IPS DF 6.9 (cell line): ENCODE data around the gene CIP2A.

Experiments
- DNase-seq: peaks from one replicate; pipeline ENCODE4 v3.0.0-alpha.2; 2013; ENCODE audit warnings: low read depth, low spot score
- H3K27ac ChIP-seq: one replicate; pipeline ENCODE4 v1.5.1; 2013; ENCODE audit warnings: low read length, control low read depth
- H3K27me3 ChIP-seq: 2 replicates; pipeline ENCODE4 v1.6.1; 2013; ENCODE audit warnings: mild to moderate bottlenecking, low read length; ENCODE audit not compliant: control insufficient read depth, insufficient read depth
- H3K36me3 ChIP-seq: 2 replicates; pipeline ENCODE4 v1.6.1; 2013; ENCODE audit warnings: low read length; ENCODE audit not compliant: control insufficient read depth, insufficient read depth
- H3K4me1 ChIP-seq: 2 replicates; pipeline ENCODE4 v1.6.1; 2013; ENCODE audit warnings: low read length; ENCODE audit not compliant: control insufficient read depth, insufficient read depth
- H3K4me3 ChIP-seq: 2 replicates; pipeline ENCODE4 v1.5.1; 2013; ENCODE audit warnings: mild to moderate bottlenecking, low read length
- H3K9me3 ChIP-seq: 2 replicates; pipeline ENCODE4 v1.6.1; 2013; ENCODE audit warnings: low read length, inconsistent platforms; ENCODE audit not compliant: control insufficient read depth, insufficient read depth
- WGBS: extraction: QIAGEN DNeasy Blood & Tissue Kit; methylation state at CpG from one replicate; pipeline ENCODE4 v1.1.7; 2013; ENCODE audit warnings: mixed read lengths, missing lambda C conversion rate; ENCODE audit not compliant: insufficient read length, insufficient coverage; 5-methylcytosine and 5-hydroxymethylcytosine counted together

The CIP2A gene

DNA sequence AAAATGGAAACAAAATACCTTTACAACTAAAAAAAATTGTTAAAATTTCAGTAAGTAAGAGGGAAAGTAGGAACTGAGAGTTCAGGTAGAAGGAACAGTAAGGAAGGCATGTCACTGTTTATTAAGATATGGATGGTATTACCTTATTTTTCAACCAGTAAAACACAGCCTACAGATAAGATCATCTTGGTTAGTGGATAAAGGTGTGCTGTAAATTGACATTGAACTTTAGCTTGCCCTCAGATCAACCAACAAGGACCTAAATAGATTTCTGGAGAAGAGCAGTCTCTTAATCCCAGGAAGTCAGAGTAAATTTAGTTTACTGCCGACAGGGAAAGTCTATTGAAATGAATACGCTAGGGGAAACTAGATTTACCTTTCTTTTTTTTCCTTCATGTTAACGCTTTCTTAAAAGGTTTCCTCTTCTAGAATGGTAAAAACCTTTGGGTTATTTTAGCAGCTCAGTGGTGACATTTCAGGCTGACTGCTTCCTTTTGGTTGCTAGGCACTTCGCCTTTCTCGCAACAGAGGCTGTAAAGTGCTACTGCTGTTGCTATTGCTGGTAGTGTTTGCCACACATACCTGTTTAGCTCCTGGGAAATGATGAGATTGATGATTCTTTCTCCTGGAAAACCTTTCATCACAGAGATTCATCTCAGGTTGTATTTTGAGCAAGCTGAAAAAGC lies 13.2 kb upstream of the CIP2A start:
- no peak for DNase-seq
- Histone ChIP-seq H3K4me1 (no peaks in the 10 kb centered on the region), H3K27ac (no peak overlapping the region), H3K4me3 (no peak overlapping the region), H3K27me3 (no peaks in the 10 kb centered on the region), H3K36me3 (no peaks in the 10 kb centered on the region), H3K9me3 (no peaks in the 10 kb centered on the region)
- WGBS, result no CpG with 5 or more reads among the region's 5 CpGs

DNA sequence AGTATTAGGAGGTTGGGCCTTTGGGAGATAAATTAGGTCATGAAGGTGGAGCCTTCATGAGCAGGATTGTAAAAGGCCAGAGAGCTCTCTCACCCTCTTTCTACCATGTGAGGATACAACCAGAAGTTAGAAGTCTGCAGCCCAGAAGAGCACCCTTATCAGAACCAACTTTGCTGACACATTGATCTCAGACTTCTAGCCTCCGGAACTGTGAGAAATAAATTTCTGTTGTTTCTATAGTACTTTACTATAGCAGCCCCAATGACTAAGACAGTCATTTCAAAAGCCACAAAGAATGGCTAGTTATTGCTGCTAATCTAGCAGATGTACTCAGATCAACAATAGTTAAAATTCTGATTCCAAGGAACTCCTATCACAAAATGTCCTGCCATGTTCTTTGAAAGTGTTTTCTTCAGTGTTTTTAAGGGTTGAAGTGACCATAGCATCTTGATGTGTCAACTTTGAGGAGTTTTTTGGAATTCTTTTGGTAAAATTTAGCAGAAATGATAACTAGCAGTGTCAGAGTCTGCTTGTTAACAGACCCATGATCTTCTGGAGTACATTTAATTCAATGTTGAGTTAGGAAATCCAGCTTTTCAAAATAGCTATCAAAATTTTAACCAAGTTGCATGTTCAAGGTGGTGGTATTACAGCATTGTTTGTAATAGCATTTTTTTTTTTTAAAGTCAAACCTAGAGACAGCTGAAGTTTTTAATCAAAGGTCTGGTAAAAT lies 10.6 kb upstream of the CIP2A start:
- no peaks in the 10 kb centered on the region for H3K9me3 ChIP-seq
- no peaks in the 10 kb centered on the region for H3K36me3 ChIP-seq
- H3K4me3 ChIP-seq, result no peak overlapping the region
- DNase-seq, result no peak
- H3K27ac ChIP-seq, result no peak overlapping the region
- no peaks in the 10 kb centered on the region for H3K4me1 ChIP-seq
- H3K27me3 ChIP-seq, result no peaks in the 10 kb centered on the region
- WGBS, result no CpG with 5 or more reads among the region's 1 CpG

GRCh38 chr3:108598375-108598774 lies 9.1 kb upstream of the CIP2A start:
- no peak overlapping the region for H3K4me3 ChIP-seq
- H3K4me1 ChIP-seq, result no peaks in the 10 kb centered on the region
- H3K27ac ChIP-seq, result no peak overlapping the region
- no peaks in the 10 kb centered on the region for H3K36me3 ChIP-seq
- H3K27me3 ChIP-seq, result no peaks in the 10 kb centered on the region
- DNase-seq, result no peak
- WGBS, result no CpG with 5 or more reads among the region's 5 CpGs
- no peaks in the 10 kb centered on the region for H3K9me3 ChIP-seq

DNA sequence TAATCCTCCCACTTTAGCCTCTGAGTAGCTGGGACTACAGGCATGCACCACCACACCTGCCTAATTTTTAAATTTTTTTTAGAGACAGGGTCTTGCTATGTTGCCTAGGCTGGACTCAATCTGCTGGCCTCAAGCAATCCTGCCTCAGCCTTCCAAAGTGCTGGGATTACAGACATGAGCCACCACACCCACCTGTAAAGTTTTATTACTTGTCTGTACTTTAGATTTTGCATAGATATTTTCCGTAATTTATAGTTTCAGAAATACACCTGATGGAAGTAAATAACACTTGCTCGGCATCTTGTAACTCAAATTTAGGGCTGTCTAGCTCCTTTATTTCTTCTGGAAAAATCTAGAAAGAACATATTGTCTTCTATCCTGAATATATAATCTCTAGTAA lies 6.1 kb upstream of the CIP2A start:
- Histone ChIP-seq H3K9me3 (no peaks in the 10 kb centered on the region), H3K36me3 (no peaks in the 10 kb centered on the region), H3K27me3 (no peaks in the 10 kb centered on the region), H3K4me3 (no peak overlapping the region), H3K27ac (no peak overlapping the region), H3K4me1 (no peaks in the 10 kb centered on the region; the same call in 1 of the 2 replicates)
- WGBS, result no CpG with 5 or more reads among the region's 2 CpGs
- no peak for DNase-seq

DNA sequence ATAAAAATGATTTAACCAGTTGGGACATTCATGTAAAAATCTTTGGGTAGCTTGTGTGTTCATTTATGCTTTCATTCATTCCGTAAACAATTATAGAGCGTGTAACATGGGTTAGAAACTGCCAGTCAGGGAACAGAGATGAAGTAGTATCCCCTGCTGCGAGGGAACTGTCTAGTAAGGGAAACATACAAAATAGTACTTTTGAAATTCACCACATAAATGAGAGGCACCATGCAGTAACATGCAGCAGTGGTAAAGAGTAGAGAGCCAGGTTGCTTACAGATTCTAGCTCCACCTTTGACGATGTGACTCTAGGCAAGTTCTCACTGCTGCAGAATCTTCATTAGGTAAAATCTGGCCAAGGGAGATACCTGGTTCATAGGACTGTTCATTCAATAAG lies 1.2 kb upstream of the CIP2A start:
- no peaks in the 10 kb centered on the region; the same call in 1 of the 2 replicates for H3K4me1 ChIP-seq

DNA sequence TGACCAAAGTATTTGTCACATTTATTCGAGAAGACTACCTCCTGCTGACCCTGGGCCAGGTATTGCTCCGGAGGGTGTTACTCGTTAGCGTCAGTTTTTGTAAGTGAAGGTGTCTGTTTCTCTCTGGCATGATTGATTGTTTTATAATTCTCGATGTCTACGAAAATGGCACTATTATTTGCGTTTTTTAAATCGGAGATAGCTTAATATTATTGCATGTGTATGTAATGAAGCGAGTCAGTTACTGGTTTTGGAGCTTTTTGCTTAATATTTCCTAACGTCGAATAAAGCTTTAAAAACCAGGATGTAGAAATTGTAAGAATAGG lies 723 bp upstream of the CIP2A start:
- peak overlapping the region; percentile 55; the same call in 1 of the 2 replicates for H3K4me3 ChIP-seq
- WGBS, result no CpG with 5 or more reads among the region's 11 CpGs
- DNase-seq, result no peak
- no peaks in the 10 kb centered on the region; the same call in 1 of the 2 replicates for H3K4me1 ChIP-seq
- H3K9me3 ChIP-seq, result no peaks in the 10 kb centered on the region
- H3K36me3 ChIP-seq, result no peaks in the 10 kb centered on the region
- H3K27me3 ChIP-seq, result no peaks in the 10 kb centered on the region
- H3K27ac ChIP-seq, result no peak overlapping the region

More for the DNA sequence above, 1.2 kb upstream of the CIP2A start:
- Histone ChIP-seq H3K36me3 (no peaks in the 10 kb centered on the region), H3K27me3 (no peaks in the 10 kb centered on the region), H3K9me3 (no peaks in the 10 kb centered on the region), H3K4me3 (peak overlapping the region; percentile 2; the same call in 1 of the 2 replicates), H3K27ac (no peak overlapping the region)
- DNase-seq, result no peak
- no CpG with 5 or more reads among the region's 4 CpGs for WGBS

DNA sequence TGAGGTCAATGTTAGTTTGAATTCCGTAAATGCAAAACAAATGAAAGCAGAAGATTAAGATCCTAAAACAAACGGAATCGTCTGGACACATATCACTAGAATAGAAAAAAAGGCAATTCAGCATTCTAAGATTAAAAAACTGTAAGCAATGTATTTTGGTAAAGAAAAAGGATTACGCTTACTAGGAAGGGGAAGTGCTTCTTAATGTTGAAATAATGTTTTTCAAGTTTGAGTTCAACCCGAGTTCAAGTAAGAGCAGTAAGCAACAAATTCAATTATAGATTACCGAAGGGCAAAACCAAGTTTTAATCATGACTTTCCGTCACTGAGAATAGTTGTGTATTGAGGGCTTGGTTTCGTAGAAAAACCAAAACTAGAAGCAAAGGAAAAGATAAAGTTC lies 637 bp downstream of the CIP2A start:
- no peak for DNase-seq
- Histone ChIP-seq H3K4me1 (no peaks in the 10 kb centered on the region; the same call in 1 of the 2 replicates), H3K27me3 (no peaks in the 10 kb centered on the region), H3K36me3 (no peaks in the 10 kb centered on the region), H3K4me3 (peak overlapping the region; percentile 55; the same call in 1 of the 2 replicates), H3K27ac (no peak overlapping the region), H3K9me3 (no peaks in the 10 kb centered on the region)
- no CpG with 5 or more reads among the region's 8 CpGs for WGBS

GRCh38 chr3:108578064-108578463 lies 11.2 kb downstream of the CIP2A start:
- Histone ChIP-seq H3K27me3 (no peaks in the 10 kb centered on the region), H3K9me3 (no peaks in the 10 kb centered on the region), H3K36me3 (peaks cover 7% of the 10 kb centered on the region; the same call in 1 of the 2 replicates), H3K27ac (no peak overlapping the region), H3K4me1 (no peaks in the 10 kb centered on the region), H3K4me3 (no peak overlapping the region)
- no CpG with 5 or more reads among the region's 2 CpGs for WGBS
- DNase-seq, result no peak

- DNase-seq, result no peak
- H3K36me3 ChIP-seq, result no peaks in the 10 kb centered on the region; the same call in 1 of the 2 replicates
Observed at GRCh38 chr3:108569336-108569735, 19.9 kb downstream of the CIP2A start.

DNA sequence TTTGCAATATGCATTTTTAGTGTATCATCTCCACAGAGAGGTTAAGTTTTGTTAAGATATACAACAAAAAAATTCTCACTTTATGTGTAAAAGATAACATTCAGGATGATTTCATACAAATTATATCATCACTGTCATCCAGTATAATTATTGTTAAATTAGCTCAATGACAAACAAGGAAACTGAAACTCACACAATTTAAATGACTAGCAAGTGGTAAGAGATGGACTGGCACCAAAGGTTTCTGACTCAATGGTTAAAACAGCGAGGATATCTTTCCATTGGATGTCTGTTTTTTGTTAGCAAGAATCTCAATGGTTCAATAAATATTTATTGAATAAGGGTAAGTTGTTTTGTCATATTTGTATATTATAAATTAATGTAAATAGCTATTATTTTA lies 22.6 kb downstream of the CIP2A start:
- Histone ChIP-seq H3K9me3 (no peaks in the 10 kb centered on the region), H3K36me3 (no peaks in the 10 kb centered on the region; the same call in 1 of the 2 replicates), H3K4me1 (no peaks in the 10 kb centered on the region), H3K27ac (no peak overlapping the region), H3K4me3 (no peak overlapping the region), H3K27me3 (no peaks in the 10 kb centered on the region)
- WGBS, result no CpG with 5 or more reads among the region's 1 CpG
- no peak for DNase-seq

More at GRCh38 chr3:108569336-108569735, 19.9 kb downstream of the CIP2A start:
- WGBS, result no CpG with 5 or more reads among the region's 4 CpGs
- no peaks in the 10 kb centered on the region for H3K4me1 ChIP-seq
- H3K27me3 ChIP-seq, result no peaks in the 10 kb centered on the region
- H3K4me3 ChIP-seq, result no peak overlapping the region
- no peaks in the 10 kb centered on the region for H3K9me3 ChIP-seq
- no peak overlapping the region for H3K27ac ChIP-seq
